ENCODE results near the gene TRAF5.

DNA sequence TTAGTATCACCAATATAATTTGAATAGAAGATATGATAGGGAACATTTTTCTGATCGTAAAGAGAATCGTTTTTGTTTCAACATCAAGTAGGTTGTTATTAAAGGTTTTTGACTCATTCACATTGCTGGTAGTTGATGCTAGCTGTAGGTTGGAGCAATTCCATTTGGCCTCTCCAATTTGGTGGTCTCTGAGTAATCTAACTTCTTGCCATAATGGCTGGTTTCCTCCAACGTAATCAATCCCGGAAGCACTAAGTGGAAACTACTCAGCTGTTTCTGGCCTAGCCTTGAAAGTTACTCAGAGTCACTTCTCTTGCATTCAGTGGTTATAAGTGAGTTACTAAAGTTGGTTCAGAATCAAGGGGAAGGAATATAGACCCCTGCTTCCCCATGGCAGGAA, 41.4 kb upstream of the TRAF5 start:
- TF ChIP-seq POLR2A (IDR thresholded peaks at IDR 0.05), result no peak
- TF ChIP-seq, protein P1, sequence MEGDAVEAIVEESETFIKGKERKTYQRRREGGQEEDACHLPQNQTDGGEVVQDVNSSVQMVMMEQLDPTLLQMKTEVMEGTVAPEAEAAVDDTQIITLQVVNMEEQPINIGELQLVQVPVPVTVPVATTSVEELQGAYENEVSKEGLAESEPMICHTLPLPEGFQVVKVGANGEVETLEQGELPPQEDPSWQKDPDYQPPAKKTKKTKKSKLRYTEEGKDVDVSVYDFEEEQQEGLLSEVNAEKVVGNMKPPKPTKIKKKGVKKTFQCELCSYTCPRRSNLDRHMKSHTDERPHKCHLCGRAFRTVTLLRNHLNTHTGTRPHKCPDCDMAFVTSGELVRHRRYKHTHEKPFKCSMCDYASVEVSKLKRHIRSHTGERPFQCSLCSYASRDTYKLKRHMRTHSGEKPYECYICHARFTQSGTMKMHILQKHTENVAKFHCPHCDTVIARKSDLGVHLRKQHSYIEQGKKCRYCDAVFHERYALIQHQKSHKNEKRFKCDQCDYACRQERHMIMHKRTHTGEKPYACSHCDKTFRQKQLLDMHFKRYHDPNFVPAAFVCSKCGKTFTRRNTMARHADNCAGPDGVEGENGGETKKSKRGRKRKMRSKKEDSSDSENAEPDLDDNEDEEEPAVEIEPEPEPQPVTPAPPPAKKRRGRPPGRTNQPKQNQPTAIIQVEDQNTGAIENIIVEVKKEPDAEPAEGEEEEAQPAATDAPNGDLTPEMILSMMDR (IDR thresholded peaks at IDR 0.05), result no peak
